Kidney glomerular epithelial cell (primary cell): Measurements from ENCODE around the gene NCKAP5.

ENCODE experiments used
- DNase-seq: peaks from one replicate; lab custom pipeline; 2025; lab: John Stamatoyannopoulos, UW

NCKAP5 gene

GRCh38 chr2:133458280-133458679, 110.0 kb downstream of the NCKAP5 start:
- no peak for DNase-seq

- no peak for DNase-seq
These were observed 110.4 kb downstream of the NCKAP5 start for GRCh38 chr2:133457861-133458260.

GRCh38 chr2:133456971-133457370, 111.3 kb downstream of the NCKAP5 start:
- no peak for DNase-seq

GRCh38 chr2:133456156-133456555, 112.1 kb downstream of the NCKAP5 start:
- DNase-seq = no peak

GRCh38 chr2:133453032-133453431, 115.2 kb downstream of the NCKAP5 start:
- no peak for DNase-seq

- no peak for DNase-seq
These were observed 115.7 kb downstream of the NCKAP5 start for GRCh38 chr2:133452583-133452982.

GRCh38 chr2:133452146-133452545, 116.1 kb downstream of the NCKAP5 start:
- no peak for DNase-seq

GRCh38 chr2:133448195-133448594, 120.1 kb downstream of the NCKAP5 start:
- DNase-seq = no peak

- no peak for DNase-seq
These were observed 121.0 kb downstream of the NCKAP5 start for GRCh38 chr2:133447303-133447702.

- DNase-seq = no peak
These were observed 123.8 kb downstream of the NCKAP5 start for GRCh38 chr2:133444465-133444864.

GRCh38 chr2:133442393-133442792, 125.9 kb downstream of the NCKAP5 start:
- DNase-seq = no peak

GRCh38 chr2:133439565-133439920, 128.7 kb downstream of the NCKAP5 start:
- DNase-seq = no peak

GRCh38 chr2:133438848-133439564, 129.3 kb downstream of the NCKAP5 start:
- DNase-seq = no peak

- DNase-seq = no peak
These were observed 130.2 kb downstream of the NCKAP5 start for GRCh38 chr2:133438026-133438425.

- no peak for DNase-seq
These were observed 130.8 kb downstream of the NCKAP5 start for GRCh38 chr2:133437492-133437891.

GRCh38 chr2:133434959-133435668, 133.1 kb downstream of the NCKAP5 start:
- DNase-seq = peak; percentile 97

GRCh38 chr2:133433455-133434451, 134.5 kb downstream of the NCKAP5 start:
- DNase-seq = no peak

GRCh38 chr2:133432778-133433177, 135.5 kb downstream of the NCKAP5 start:
- DNase-seq = no peak

- peak; percentile 32 for DNase-seq
These were observed 137.0 kb downstream of the NCKAP5 start for GRCh38 chr2:133431289-133431688.

GRCh38 chr2:133426791-133427190, 141.5 kb downstream of the NCKAP5 start:
- no peak for DNase-seq

- DNase-seq = no peak
These were observed 142.7 kb downstream of the NCKAP5 start for GRCh38 chr2:133425612-133426011.

- peak; percentile 61 for DNase-seq
These were observed 143.4 kb downstream of the NCKAP5 start for GRCh38 chr2:133424876-133425275.
